Measurements from ENCODE around the gene CYP8B1. TPM values are rescaled to one million over a fixed set of nuclear protein-coding genes. Genes with fewer than 3 reads are reported as not detected.
A peak's percentile ranks its signal among the peaks of the same experiment; 100 is the strongest.

The CYP8B1 gene
- total and polyA plus RNA-seq, 9 of the 15 experiments (the other 6 are each of a cell fraction or from before 2014, with no cell fraction given): 0.04 TPM; not detected in 8

DNA sequence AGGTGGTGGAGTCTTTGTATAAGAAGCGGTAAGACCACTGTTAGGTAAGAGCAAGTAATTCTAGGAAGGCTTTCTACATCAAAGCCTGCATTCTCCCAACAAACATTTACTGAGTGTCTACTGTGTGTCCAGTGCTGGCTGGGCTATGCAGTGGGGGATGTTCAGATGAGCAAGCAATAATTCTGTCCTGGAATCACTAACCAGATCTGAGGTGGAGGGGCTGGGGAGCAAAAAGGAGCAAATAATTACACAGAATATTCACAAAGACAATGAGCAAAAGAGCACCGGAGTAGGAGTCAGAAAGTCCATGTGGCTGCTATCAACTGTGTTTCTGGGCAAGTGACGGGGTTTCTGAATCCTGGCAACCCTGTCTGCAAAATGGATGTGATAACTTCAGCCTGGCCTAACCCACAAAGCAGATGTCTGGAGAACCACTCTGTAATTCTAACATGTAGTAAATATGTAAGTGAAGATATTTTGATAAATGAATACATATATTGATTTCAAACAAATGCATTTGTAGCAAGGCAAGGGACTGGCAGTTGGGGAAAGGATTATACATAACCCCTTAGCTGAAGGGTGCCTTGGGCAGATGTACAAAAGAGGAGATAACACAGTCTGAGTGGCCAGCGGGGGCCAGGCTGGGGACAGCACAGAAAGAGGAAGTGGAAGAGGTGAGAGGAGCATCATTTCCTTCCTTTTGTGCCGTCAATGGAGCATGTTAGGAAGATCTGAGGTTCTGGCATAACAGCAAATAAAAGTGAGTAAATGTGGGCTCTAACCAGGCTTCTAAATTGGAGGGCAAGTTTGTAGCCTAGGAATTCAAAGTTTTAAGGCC lies 28.8 kb downstream of the CYP8B1 start:
- peaks cover 2 to 22% of the 10 kb centered on the region in 2 experiments; a peak in 2 of 5 replicates for H3K27me3 ChIP-seq (ENCODE audit: control insufficient read depth in 2 of 2, insufficient read depth in 2 of 2, low read length in 2 of 2)
- H3K36me3 ChIP-seq (ENCODE audit: control insufficient read depth, insufficient read depth, low read length): no peaks in the 10 kb centered on the region
- H3K4me1 ChIP-seq (replicated peaks in 1 of 2; ENCODE audit: control insufficient read depth in 2 of 2, insufficient read depth in 2 of 2, low read length in 2 of 2): peaks cover 8 to 27% of the 10 kb centered on the region in 2 experiments
- peak; percentile 76 for FAIRE-seq
- 4% methylated on average over 5 of the region's 5 CpGs for WGBS (ENCODE audit: insufficient coverage, low coverage, missing lambda C conversion rate)
- intact Hi-C loops (cut with micrococcal nuclease) (no loop called here), in situ Hi-C loops (cut with MboI) (no loop called here)
- DNase-seq (ENCODE audit: extremely low read depth in 1 of 4, low spot score in 3 of 4): peak in 2 of 4 experiments; percentile 63 to 67
- H4K20me1 ChIP-seq (replicated peaks; ENCODE audit: control insufficient read depth, insufficient read depth, low read length): no peaks in the 10 kb centered on the region
- no peaks in the 10 kb centered on the region for H3K79me2 ChIP-seq (ENCODE audit: control insufficient read depth, insufficient read depth, low read length)
- POLR2A ChIA-PET: interaction anchor here (0.7 to 2.1 kb wide), 4 partner anchors 16 to 624 kb away, joined by 3 to 6 read pairs (median 5); no protein-coding TSS in a partner anchor
- BruUV-seq (replicated peaks): no TSS peak
- no peak overlapping the region for H3K4me3 ChIP-seq
- no peaks in the 10 kb centered on the region for H3K9me3 ChIP-seq (replicated peaks; ENCODE audit: control insufficient read depth, insufficient read depth, low read depth, low read length)
- H3K9me1 ChIP-seq (ENCODE audit: control insufficient read depth, insufficient read depth, low read length): no peaks in the 10 kb centered on the region
- CTCF ChIA-PET (ENCODE audit: low intra/inter-chr PET ratio): no interaction called here
- H3K9ac ChIP-seq (ENCODE audit: insufficient read depth in 1 of 2, low read depth in 2 of 2, low read length in 2 of 2): no peak overlapping the region
- H3K27ac ChIP-seq (ENCODE audit: extremely low read depth, low read depth, low read length): no peak overlapping the region
- peak overlapping the region; percentile 83 for H2AFZ ChIP-seq (ENCODE audit: low read depth, low read length)
- peak; percentile 83 for ATAC-seq
- H3K4me2 ChIP-seq (ENCODE audit: insufficient read depth, low read length): peak overlapping the region; percentile 41; the same call in 1 of the 2 replicates
- TF ChIP-seq SMARCA4 (IDR thresholded peaks at IDR 0.05): peak; percentile 61; the same call in 1 of the 2 replicates
- TF ChIP-seq CBFA2T3 (IDR thresholded peaks at IDR 0.05): 0 out of 2 replicates have a peak, but pooled peaks have one; percentile 8
- TF ChIP-seq, protein P1, sequence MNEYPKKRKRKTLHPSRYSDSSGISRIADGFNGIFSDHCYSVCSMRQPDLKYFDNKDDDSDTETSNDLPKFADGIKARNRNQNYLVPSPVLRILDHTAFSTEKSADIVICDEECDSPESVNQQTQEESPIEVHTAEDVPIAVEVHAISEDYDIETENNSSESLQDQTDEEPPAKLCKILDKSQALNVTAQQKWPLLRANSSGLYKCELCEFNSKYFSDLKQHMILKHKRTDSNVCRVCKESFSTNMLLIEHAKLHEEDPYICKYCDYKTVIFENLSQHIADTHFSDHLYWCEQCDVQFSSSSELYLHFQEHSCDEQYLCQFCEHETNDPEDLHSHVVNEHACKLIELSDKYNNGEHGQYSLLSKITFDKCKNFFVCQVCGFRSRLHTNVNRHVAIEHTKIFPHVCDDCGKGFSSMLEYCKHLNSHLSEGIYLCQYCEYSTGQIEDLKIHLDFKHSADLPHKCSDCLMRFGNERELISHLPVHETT (CRISPR knock-in tag; conservative IDR thresholded peaks at IDR 0.05 in 1 of 2, IDR thresholded peaks at IDR 0.05 in 1 of 2): peak in 1 of 2 experiments; percentile 71; a peak in 1 of 4 replicates
- 0 out of 2 replicates have a peak, but pooled peaks have one; percentile 25 for TF ChIP-seq ZKSCAN1 (IDR thresholded peaks at IDR 0.05; ENCODE audit: low read depth, low read length)
- TF ChIP-seq CREM (IDR thresholded peaks at IDR 0.05; ENCODE audit: low read depth): peak; percentile 71
- TF ChIP-seq, protein P2, sequence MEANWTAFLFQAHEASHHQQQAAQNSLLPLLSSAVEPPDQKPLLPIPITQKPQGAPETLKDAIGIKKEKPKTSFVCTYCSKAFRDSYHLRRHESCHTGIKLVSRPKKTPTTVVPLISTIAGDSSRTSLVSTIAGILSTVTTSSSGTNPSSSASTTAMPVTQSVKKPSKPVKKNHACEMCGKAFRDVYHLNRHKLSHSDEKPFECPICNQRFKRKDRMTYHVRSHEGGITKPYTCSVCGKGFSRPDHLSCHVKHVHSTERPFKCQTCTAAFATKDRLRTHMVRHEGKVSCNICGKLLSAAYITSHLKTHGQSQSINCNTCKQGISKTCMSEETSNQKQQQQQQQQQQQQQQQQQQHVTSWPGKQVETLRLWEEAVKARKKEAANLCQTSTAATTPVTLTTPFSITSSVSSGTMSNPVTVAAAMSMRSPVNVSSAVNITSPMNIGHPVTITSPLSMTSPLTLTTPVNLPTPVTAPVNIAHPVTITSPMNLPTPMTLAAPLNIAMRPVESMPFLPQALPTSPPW (CRISPR knock-in tag; IDR thresholded peaks at IDR 0.05): peak; percentile 72
- TF ChIP-seq ATF1 (CRISPR knock-in tag; IDR thresholded peaks at IDR 0.05): no peak
- TF ChIP-seq ATF1 (tag; IDR thresholded peaks at IDR 0.05): no peak
- peak; percentile 42; the same call in 1 of the 2 replicates for TF ChIP-seq ZEB2 (IDR thresholded peaks at IDR 0.05)
- TF ChIP-seq KDM5B (IDR thresholded peaks at IDR 0.05; ENCODE audit: insufficient replicate concordance, low read depth, low read length): peak; percentile 28
- peak; percentile 62 for TF ChIP-seq ZNF766 (CRISPR knock-in tag; conservative IDR thresholded peaks at IDR 0.05)
- TF ChIP-seq RAD21 (CRISPR knock-in tag; conservative IDR thresholded peaks at IDR 0.05 in 1 of 2, IDR thresholded peaks at IDR 0.05 in 1 of 2): peak in 1 of 2 experiments; percentile 27; a peak in 1 of 4 replicates
- peak in 1 of 2 experiments; percentile 88; a peak in 2 of 4 replicates for TF ChIP-seq RCOR1 (IDR thresholded peaks at IDR 0.05; ENCODE audit: borderline replicate concordance in 1 of 2, low read depth in 2 of 2, low read length in 2 of 2)
- TF ChIP-seq ETV6 (IDR thresholded peaks at IDR 0.05; ENCODE audit: borderline replicate concordance in 1 of 2, low read depth in 2 of 2, low read length in 1 of 2): peak; percentile 87 to 94
- TF ChIP-seq ETV6 (CRISPR knock-in tag; IDR thresholded peaks at IDR 0.05; ENCODE audit: borderline replicate concordance): no peak
- TF ChIP-seq MAZ (CRISPR knock-in tag; conservative IDR thresholded peaks at IDR 0.05 in 1 of 2, IDR thresholded peaks at IDR 0.05 in 1 of 2): peak; percentile 39 to 64; a peak in 2 of 4 replicates
- peak; percentile 37; the same call in 1 of the 2 replicates for TF ChIP-seq LEF1 (IDR thresholded peaks at IDR 0.05)
- TF ChIP-seq ELF1 (tag; IDR thresholded peaks at IDR 0.05): peak; percentile 50; the same call in 1 of the 2 replicates
- 0 out of 4 replicates have a peak, but pooled peaks of 1 of the 2 experiments have one; percentile 23 for TF ChIP-seq KDM1A (IDR thresholded peaks at IDR 0.05)

Data from K562 (cell line).